Smooth muscle cell of the brain vasculature (primary cell): ENCODE results near the gene ATP1A1.

Experiments
- DNase-seq: peaks from one replicate; pipeline ENCODE4 v3.0.0-alpha.2; 2012; ENCODE audit warnings: low read depth, low spot score

Gene ATP1A1

GRCh38 chr1:116440731-116441130 lies 67.7 kb downstream of the ATP1A1 start:
- DNase-seq, result no peak

- no peak for DNase-seq
Measured at GRCh38 chr1:116445534-116445933, 72.5 kb downstream of the ATP1A1 start.

- DNase-seq, result no peak
Measured at GRCh38 chr1:116446686-116447085, 73.6 kb downstream of the ATP1A1 start.

GRCh38 chr1:116448785-116449385 lies 75.8 kb downstream of the ATP1A1 start:
- DNase-seq, result peak; percentile 88

GRCh38 chr1:116449578-116449977 lies 76.5 kb downstream of the ATP1A1 start:
- DNase-seq, result no peak

- DNase-seq, result no peak
Measured at GRCh38 chr1:116451702-116452101, 78.7 kb downstream of the ATP1A1 start.

- no peak for DNase-seq
Measured at GRCh38 chr1:116453481-116453880, 80.4 kb downstream of the ATP1A1 start.

- no peak for DNase-seq
Measured at GRCh38 chr1:116453906-116454305, 80.9 kb downstream of the ATP1A1 start.
